ENCODE data around the gene ABCC11. TPM values are rescaled to one million over a fixed set of nuclear protein-coding genes. Genes with fewer than 3 reads are reported as not detected.

Gene ABCC11
- total and polyA plus RNA-seq, 2 donors (not counting 1 experiment from before 2014, with no cell fraction given), result 0.09 TPM; not detected in 1

GRCh38 chr16:48272837-48273421, 25.6 kb upstream of the ABCC11 start:
- no peaks in the 10 kb centered on the region for H3K27me3 Mint-ChIP-seq
- no peak overlapping the region for H3K4me3 Mint-ChIP-seq
- no peak overlapping the region for H3K27ac Mint-ChIP-seq
- no peaks in the 10 kb centered on the region for H3K9me3 Mint-ChIP-seq (ENCODE audit: insufficient read depth)
- DNase-seq (no peak), ATAC-seq (ENCODE audit: low read depth) (no peak)
- no peaks in the 10 kb centered on the region for H3K4me1 Mint-ChIP-seq
- Histone ChIP-seq H3K27ac (ENCODE audit: low read length in 2 of 2) (no peak overlapping the region), H3K9me3 (ENCODE audit: control extremely low read depth in 1 of 3, control insufficient read depth in 2 of 3, insufficient read depth in 1 of 3, low read length in 2 of 3) (no peaks in the 10 kb centered on the region), H3K4me3 (ENCODE audit: control extremely low read depth in 1 of 5, extremely low read depth in 1 of 5, insufficient read depth in 1 of 5, low read depth in 2 of 5, low read length in 4 of 5) (no peak overlapping the region), H3K27me3 (replicated peaks in 1 of 4; ENCODE audit: control extremely low read depth in 1 of 4, control insufficient read depth in 3 of 4, insufficient read depth in 4 of 4, low read length in 3 of 4) (no peaks in the 10 kb centered on the region), H3K79me2 (ENCODE audit: control insufficient read depth, insufficient read depth, low read length) (no peaks in the 10 kb centered on the region), H3K9ac (ENCODE audit: low read length) (no peak overlapping the region), H4K20me1 (ENCODE audit: control insufficient read depth, insufficient read depth, low read length, poor library complexity, severe bottlenecking) (no peaks in the 10 kb centered on the region), H3K4me2 (replicated peaks; ENCODE audit: low read depth, low read length, poor library complexity, severe bottlenecking) (no peak overlapping the region), H2AFZ (ENCODE audit: insufficient read depth, low read depth, low read length, poor library complexity, severe bottlenecking) (no peak overlapping the region), H3K36me3 (replicated peaks in 1 of 2; ENCODE audit: control extremely low read depth in 1 of 2, control insufficient read depth in 1 of 2, extremely low read depth in 1 of 2, insufficient read depth in 2 of 2, low read length in 1 of 2) (peaks cover 5 to 56% of the 10 kb centered on the region in 2 experiments), H3K4me1 (ENCODE audit: control insufficient read depth in 2 of 2, insufficient read depth in 2 of 2, low read length in 2 of 2) (no peaks in the 10 kb centered on the region)
- TF ChIP-seq EZH2 (IDR thresholded peaks at IDR 0.05; ENCODE audit: borderline replicate concordance, insufficient read depth, low read depth, low read length, poor library complexity, severe bottlenecking) (no peak), CTCF (IDR thresholded peaks at IDR 0.05) (no peak)
- intact Hi-C loops (cut with micrococcal nuclease), result no loop called here
- ChIA-PET CTCF (no interaction called here), POLR2A (no interaction called here)
- 98% methylated on average over 5 of the region's 8 CpGs for WGBS (ENCODE audit: insufficient coverage)

- H2AFZ ChIP-seq (ENCODE audit: insufficient read depth, low read depth, low read length, poor library complexity, severe bottlenecking), result no peak overlapping the region
- TF ChIP-seq CTCF (IDR thresholded peaks at IDR 0.05) (no peak), EZH2 (IDR thresholded peaks at IDR 0.05; ENCODE audit: borderline replicate concordance, insufficient read depth, low read depth, low read length, poor library complexity, severe bottlenecking) (no peak)
- H3K4me2 ChIP-seq (replicated peaks; ENCODE audit: low read depth, low read length, poor library complexity, severe bottlenecking), result no peak overlapping the region
- ChIA-PET POLR2A (no interaction called here), CTCF (no interaction called here)
- DNase-seq (no peak), ATAC-seq (ENCODE audit: low read depth) (no peak)
- H3K4me3 Mint-ChIP-seq, result no peak overlapping the region
- H4K20me1 ChIP-seq (ENCODE audit: control insufficient read depth, insufficient read depth, low read length, poor library complexity, severe bottlenecking), result no peaks in the 10 kb centered on the region
- no peak overlapping the region for H3K27ac ChIP-seq (ENCODE audit: low read length in 2 of 2)
- no peak overlapping the region for H3K4me3 ChIP-seq (ENCODE audit: control extremely low read depth in 1 of 5, extremely low read depth in 1 of 5, insufficient read depth in 1 of 5, low read depth in 2 of 5, low read length in 4 of 5)
- H3K4me1 Mint-ChIP-seq, result peaks cover 2% of the 10 kb centered on the region
- no peak overlapping the region for H3K9ac ChIP-seq (ENCODE audit: low read length)
- H3K4me1 ChIP-seq (ENCODE audit: control insufficient read depth in 2 of 2, insufficient read depth in 2 of 2, low read length in 2 of 2), result no peaks in the 10 kb centered on the region
- 100% methylated on average over 2 of the region's 5 CpGs for WGBS (ENCODE audit: insufficient coverage)
- no peak overlapping the region for H3K27ac Mint-ChIP-seq
- H3K27me3 Mint-ChIP-seq, result no peaks in the 10 kb centered on the region
- H3K9me3 Mint-ChIP-seq (ENCODE audit: insufficient read depth), result no peaks in the 10 kb centered on the region
- intact Hi-C loops (cut with micrococcal nuclease), result no loop called here
- H3K79me2 ChIP-seq (ENCODE audit: control insufficient read depth, insufficient read depth, low read length), result no peaks in the 10 kb centered on the region
- H3K36me3 ChIP-seq (replicated peaks in 1 of 2; ENCODE audit: control extremely low read depth in 1 of 2, control insufficient read depth in 1 of 2, extremely low read depth in 1 of 2, insufficient read depth in 2 of 2, low read length in 1 of 2), result peaks cover 5 to 51% of the 10 kb centered on the region in 2 experiments
- no peaks in the 10 kb centered on the region for H3K9me3 ChIP-seq (ENCODE audit: control extremely low read depth in 1 of 3, control insufficient read depth in 2 of 3, insufficient read depth in 1 of 3, low read length in 2 of 3)
- no peaks in the 10 kb centered on the region for H3K27me3 ChIP-seq (replicated peaks in 1 of 4; ENCODE audit: control extremely low read depth in 1 of 4, control insufficient read depth in 3 of 4, insufficient read depth in 4 of 4, low read length in 3 of 4)
Observed at GRCh38 chr16:48271728-48272127, 24.4 kb upstream of the ABCC11 start.
